Gastroesophageal sphincter (tissue), 4 donors: ENCODE measurements around the gene PLAC1. TPM values are rescaled to one million over a fixed set of nuclear protein-coding genes. Genes with fewer than 3 reads are reported as not detected.

Source experiments
- ATAC-seq: fragments of 150-250 bp; one replicate; pipeline ENCODE4 v1.9.1; 2016; ENCODE audit warnings: mild to moderate bottlenecking, moderate library complexity
- H3K27ac ChIP-seq, 4 donors: fragments of 200-600 bp; sonication (generic) in 3 of 4; 1 replicate in 3 of 4; 2 replicates in 1 of 4; pipeline ENCODE4 v1.5.1; 2016 to 2019
- H3K27me3 ChIP-seq: fragments of 200-600 bp; sonication (generic); one replicate; pipeline ENCODE4 v1.5.1; 2019
- H3K36me3 ChIP-seq, 2 donors: fragments of 200-600 bp; sonication (generic); one replicate each; pipeline ENCODE4 v1.5.1; 2019; ENCODE audit warnings: control low read depth in 1 of 2
- H3K4me1 ChIP-seq, 3 donors: fragments of 200-600 bp; sonication (generic); 1 replicate in 2 of 3; 2 replicates in 1 of 3; pipeline ENCODE4 v1.5.1; 2016 to 2019; ENCODE audit warnings: control low read depth in 2 of 3
- H3K4me3 ChIP-seq, 2 donors: fragments of 200-600 bp; sonication (generic); one replicate each; pipeline ENCODE4 v1.5.1; 2019; ENCODE audit warnings: mild to moderate bottlenecking in 1 of 2, moderate library complexity in 1 of 2
- H3K9me3 ChIP-seq, 3 donors: fragments of 200-600 bp; sonication (generic); one replicate each; pipeline ENCODE4 v1.5.1; 2017 to 2019; ENCODE audit warnings: control low read depth in 2 of 3
- EP300 ChIP-seq: sonication (generic); formaldehyde crosslinking; IDR thresholded peaks from one replicate; pipeline ENCODE4 v1.6.1; 2017; ENCODE audit warnings: antibody characterized with exemption, mild to moderate bottlenecking
- POLR2A ChIP-seq, 2 donors: fragments of 450-650 bp; IDR thresholded peaks; one replicate each; pipeline ENCODE4 v1.6.1; 2017; ENCODE audit warnings: antibody characterized with exemption in 2 of 2, mild to moderate bottlenecking in 2 of 2, moderate library complexity in 1 of 2
- POLR2AphosphoS5 ChIP-seq: sonication (generic); formaldehyde crosslinking; IDR thresholded peaks from one replicate; pipeline ENCODE4 v1.6.1; 2017; ENCODE audit warnings: antibody characterized with exemption
- WGBS, 2 donors: methylation state at CpG; one replicate each; pipeline ENCODE4 v1.1.5; 2018; ENCODE audit warnings: low coverage in 1 of 2; 5-methylcytosine and 5-hydroxymethylcytosine counted together
- total RNA-seq, 4 donors: library from RNA; depleted of rRNA; stranded (reverse); fragments of >200 nt; gene quantifications; one replicate each; pipeline ENCODE4 v1.1.0, GENCODE V29; 2016
- TF ChIP-seq, protein P1 (sequence below), 4 experiments: fragments of 200-600 bp in 2 of 4; fragments of 450-650 bp in 2 of 4; sonication (generic) in 1 of 4; IDR thresholded peaks; one replicate each; pipeline ENCODE4 v1.5.1; 2017 to 2019; ENCODE audit warnings: antibody characterized with exemption in 4 of 4, mild to moderate bottlenecking in 2 of 4, moderate library complexity in 2 of 4

PLAC1 gene
- total RNA-seq, 4 donors from 2014 or later = not detected

DNA sequence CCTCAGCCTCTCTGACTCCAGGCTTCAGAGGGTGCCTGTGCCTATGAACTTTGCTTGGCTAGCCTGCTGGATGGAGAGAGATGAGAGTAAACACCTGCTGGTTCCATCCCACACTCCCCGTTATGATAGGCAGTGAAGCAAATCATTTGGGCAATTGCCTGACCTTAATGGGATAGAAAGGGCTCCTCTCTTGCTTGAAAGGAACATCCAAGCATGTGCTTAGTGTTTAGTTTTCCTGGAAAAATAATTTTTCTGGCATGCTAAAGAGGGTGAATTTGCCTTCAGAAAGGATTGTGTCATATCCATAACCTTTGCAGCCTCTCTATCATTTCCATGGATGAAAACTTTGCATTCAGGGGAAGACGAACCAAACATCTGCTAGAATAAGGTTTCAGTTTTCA is 10.8 kb downstream of the PLAC1 start:
- no peaks in the 10 kb centered on the region for H3K9me3 ChIP-seq
- 43 to 60% methylated on average over 1 to 2 of the region's 2 CpGs for WGBS, 2 donors

GRCh38 chrX:134646691-134647090 is 11.6 kb downstream of the PLAC1 start:
- ATAC-seq = no peak
- H3K9me3 ChIP-seq = no peaks in the 10 kb centered on the region
- no peaks in the 10 kb centered on the region for H3K36me3 ChIP-seq
- no peaks in the 10 kb centered on the region for H3K27me3 ChIP-seq
- no peak for TF ChIP-seq POLR2AphosphoS5
- TF ChIP-seq, protein P1, sequence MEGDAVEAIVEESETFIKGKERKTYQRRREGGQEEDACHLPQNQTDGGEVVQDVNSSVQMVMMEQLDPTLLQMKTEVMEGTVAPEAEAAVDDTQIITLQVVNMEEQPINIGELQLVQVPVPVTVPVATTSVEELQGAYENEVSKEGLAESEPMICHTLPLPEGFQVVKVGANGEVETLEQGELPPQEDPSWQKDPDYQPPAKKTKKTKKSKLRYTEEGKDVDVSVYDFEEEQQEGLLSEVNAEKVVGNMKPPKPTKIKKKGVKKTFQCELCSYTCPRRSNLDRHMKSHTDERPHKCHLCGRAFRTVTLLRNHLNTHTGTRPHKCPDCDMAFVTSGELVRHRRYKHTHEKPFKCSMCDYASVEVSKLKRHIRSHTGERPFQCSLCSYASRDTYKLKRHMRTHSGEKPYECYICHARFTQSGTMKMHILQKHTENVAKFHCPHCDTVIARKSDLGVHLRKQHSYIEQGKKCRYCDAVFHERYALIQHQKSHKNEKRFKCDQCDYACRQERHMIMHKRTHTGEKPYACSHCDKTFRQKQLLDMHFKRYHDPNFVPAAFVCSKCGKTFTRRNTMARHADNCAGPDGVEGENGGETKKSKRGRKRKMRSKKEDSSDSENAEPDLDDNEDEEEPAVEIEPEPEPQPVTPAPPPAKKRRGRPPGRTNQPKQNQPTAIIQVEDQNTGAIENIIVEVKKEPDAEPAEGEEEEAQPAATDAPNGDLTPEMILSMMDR (IDR thresholded peaks at IDR 0.05) = no peak
- TF ChIP-seq POLR2A (IDR thresholded peaks at IDR 0.05) = no peak
- TF ChIP-seq EP300 = no peak
- H3K4me1 ChIP-seq = no peaks in the 10 kb centered on the region
- H3K4me3 ChIP-seq = no peak overlapping the region
- no peak overlapping the region for H3K27ac ChIP-seq
- WGBS, 2 donors = 60 to 83% methylated on average over 2 to 3 of the region's 4 CpGs

More for the DNA sequence above, 10.8 kb downstream of the PLAC1 start:
- Histone ChIP-seq H3K36me3 (no peaks in the 10 kb centered on the region), H3K27me3 (no peaks in the 10 kb centered on the region), H3K4me3 (no peak overlapping the region), H3K4me1 (no peaks in the 10 kb centered on the region), H3K27ac (no peak overlapping the region)
- TF ChIP-seq POLR2A (IDR thresholded peaks at IDR 0.05) = no peak
- TF ChIP-seq POLR2AphosphoS5 = no peak
- TF ChIP-seq EP300 = no peak
- TF ChIP-seq, protein P1 (IDR thresholded peaks at IDR 0.05) = no peak
- no peak for ATAC-seq

DNA sequence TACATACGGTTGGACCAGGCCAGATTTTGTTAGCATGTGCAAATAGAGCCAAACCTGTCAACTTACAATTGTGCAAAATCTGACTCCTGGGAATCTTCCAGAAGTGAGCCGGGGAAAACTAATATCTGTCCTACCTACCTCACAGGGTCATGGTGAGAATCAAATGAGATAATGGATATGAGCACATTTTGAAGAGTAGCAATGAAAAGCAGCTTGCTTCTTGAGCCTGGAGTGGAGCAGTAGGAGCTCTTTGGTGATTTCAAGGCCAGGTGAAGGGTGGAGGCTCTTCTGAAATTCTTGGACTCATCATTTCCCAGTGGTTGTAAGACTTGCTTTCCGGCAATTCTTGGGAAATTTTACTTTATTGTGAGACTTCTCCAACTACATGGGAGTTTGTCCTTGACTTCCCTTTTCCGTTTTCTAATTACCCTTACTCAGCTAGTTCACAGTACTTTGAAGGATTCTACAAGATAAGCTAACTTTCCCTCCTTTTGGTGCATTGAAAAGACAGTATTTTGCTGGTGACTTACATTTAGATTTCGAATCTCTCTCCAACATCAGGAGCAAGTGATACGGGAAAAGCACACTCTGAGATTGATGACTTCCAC is 12.2 kb downstream of the PLAC1 start:
- WGBS, 2 donors = 79 to 83% methylated on average over 4 of the region's 6 CpGs
- Histone ChIP-seq H3K9me3 (no peaks in the 10 kb centered on the region), H3K27me3 (no peaks in the 10 kb centered on the region), H3K36me3 (no peaks in the 10 kb centered on the region), H3K4me3 (no peak overlapping the region), H3K4me1 (no peaks in the 10 kb centered on the region), H3K27ac (no peak overlapping the region)
- ATAC-seq = no peak
- no peak for TF ChIP-seq POLR2AphosphoS5
- TF ChIP-seq, protein P1 (IDR thresholded peaks at IDR 0.05) = no peak
- TF ChIP-seq EP300 = no peak
- TF ChIP-seq POLR2A (IDR thresholded peaks at IDR 0.05) = no peak

DNA sequence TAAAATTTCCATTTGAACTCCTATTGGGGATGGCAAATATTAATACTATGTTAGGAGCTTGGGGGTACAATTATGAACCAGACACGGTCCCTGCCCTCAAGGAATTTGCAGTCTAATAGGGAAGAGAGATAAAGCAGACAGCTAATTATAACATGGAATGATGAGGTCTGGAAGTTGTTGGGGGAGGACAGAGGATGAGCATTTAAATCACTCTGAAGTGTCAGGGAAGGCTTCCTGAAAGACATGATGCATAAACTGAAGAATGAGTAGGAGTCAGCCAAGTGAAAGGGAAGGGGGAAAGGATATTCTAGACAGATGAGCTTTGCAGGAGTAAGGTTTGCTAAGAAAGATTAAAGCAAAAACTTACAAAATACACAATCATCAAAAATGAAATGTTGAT is 15.9 kb downstream of the PLAC1 start:
- no peaks in the 10 kb centered on the region for H3K9me3 ChIP-seq
- H3K27me3 ChIP-seq = no peaks in the 10 kb centered on the region
- TF ChIP-seq POLR2AphosphoS5 = no peak
- TF ChIP-seq POLR2A (IDR thresholded peaks at IDR 0.05) = no peak
- no peak for TF ChIP-seq EP300
- TF ChIP-seq, protein P1 (IDR thresholded peaks at IDR 0.05) = no peak
- ATAC-seq = no peak
- no peak overlapping the region for H3K4me3 ChIP-seq
- 88% methylated on average over 1 of the region's 1 CpG; no CpG with 5 or more reads in 1 of the 2 donors for WGBS, 2 donors
- no peaks in the 10 kb centered on the region for H3K36me3 ChIP-seq
- H3K27ac ChIP-seq = no peak overlapping the region
- no peaks in the 10 kb centered on the region for H3K4me1 ChIP-seq

DNA sequence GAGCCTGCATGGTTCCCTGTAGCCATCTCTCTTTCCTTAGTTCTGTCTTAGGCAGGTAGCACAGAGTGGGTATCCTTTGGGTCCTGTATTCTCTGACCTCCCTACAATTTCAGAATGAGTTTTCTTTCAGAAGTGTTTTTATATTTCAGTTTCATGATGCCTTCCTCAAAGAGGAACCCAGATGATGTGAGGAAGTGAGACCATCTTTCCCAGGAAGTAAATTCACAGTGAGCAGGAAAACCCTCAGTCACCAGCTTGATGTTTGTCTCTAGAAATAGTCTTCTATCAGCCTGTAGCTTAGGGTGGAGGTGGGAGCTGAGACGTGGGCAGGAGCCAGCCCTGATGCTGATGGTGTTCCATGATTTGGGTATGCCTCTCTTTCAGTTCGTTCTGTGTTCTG is 16.9 kb downstream of the PLAC1 start:
- ATAC-seq = no peak
- TF ChIP-seq POLR2AphosphoS5 = no peak
- no peaks in the 10 kb centered on the region for H3K27me3 ChIP-seq
- H3K4me3 ChIP-seq = no peak overlapping the region
- H3K36me3 ChIP-seq = no peaks in the 10 kb centered on the region
- no peaks in the 10 kb centered on the region for H3K9me3 ChIP-seq
- H3K27ac ChIP-seq = no peak overlapping the region
- WGBS, 2 donors = no CpG with 5 or more reads among the region's 2 CpGs
- H3K4me1 ChIP-seq = no peaks in the 10 kb centered on the region
